GM21381 (cell line): ENCODE measurements around the gene GLB1L3.
A peak's percentile ranks its signal among the peaks of the same experiment; 100 is the strongest.
"Not testable (repeated sequence)": the region's sequence is repeated elsewhere in the genome, so short reads cannot be mapped to it uniquely, and the experiment has no call there.

ENCODE experiments used
- ATAC-seq: cut with Tn5 transposase; IDR thresholded peaks from one replicate; pipeline ENCODE4 v1.9.1; 2021; ENCODE audit warnings: mild to moderate bottlenecking, moderate library complexity; ENCODE audit not compliant: unreplicated experiment

The GLB1L3 gene

GRCh38 chr11:134272381-134273316 lies 3.5 kb upstream of the GLB1L3 start:
- no peak for ATAC-seq

DNA sequence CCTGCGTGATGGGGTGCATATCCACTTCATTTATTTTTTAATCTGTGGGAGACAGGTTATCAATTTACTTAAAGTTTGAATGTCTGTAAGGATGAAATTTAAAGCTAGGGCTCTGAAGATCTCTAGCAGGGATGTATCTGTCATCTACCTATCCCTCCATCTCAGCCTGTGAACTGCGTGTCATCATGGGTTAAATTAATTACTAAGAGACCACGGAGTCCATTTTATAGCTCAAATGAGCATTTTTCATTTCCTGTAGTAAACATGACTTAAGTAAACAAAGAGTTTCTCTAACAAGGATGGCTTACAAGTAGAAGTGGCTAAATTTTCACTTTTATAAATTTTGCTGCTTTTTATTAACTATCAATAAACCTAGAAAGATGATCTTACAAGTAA lies 2.9 kb upstream of the GLB1L3 start:
- ATAC-seq: no peak

DNA sequence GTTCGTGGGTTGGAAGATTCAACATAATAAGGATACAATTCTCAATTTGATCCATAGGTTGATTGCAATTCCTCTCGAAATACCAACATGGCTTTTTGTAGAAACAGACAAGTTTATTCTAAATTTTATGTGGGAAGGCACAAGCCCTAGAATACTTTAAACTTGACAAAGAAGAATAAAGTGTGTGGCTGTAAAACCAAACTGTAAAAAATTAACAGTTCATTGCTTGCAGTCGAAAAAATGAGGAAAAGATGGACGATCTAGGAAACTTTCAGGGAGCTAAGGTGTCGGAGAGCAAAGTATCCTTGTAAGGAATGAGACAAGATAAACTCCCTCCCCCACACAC lies 1.0 kb upstream of the GLB1L3 start:
- no peak for ATAC-seq

- peak; percentile 33 for ATAC-seq
Observed at GRCh38 chr11:134276396-134277182, 410 bp downstream of the GLB1L3 start.

DNA sequence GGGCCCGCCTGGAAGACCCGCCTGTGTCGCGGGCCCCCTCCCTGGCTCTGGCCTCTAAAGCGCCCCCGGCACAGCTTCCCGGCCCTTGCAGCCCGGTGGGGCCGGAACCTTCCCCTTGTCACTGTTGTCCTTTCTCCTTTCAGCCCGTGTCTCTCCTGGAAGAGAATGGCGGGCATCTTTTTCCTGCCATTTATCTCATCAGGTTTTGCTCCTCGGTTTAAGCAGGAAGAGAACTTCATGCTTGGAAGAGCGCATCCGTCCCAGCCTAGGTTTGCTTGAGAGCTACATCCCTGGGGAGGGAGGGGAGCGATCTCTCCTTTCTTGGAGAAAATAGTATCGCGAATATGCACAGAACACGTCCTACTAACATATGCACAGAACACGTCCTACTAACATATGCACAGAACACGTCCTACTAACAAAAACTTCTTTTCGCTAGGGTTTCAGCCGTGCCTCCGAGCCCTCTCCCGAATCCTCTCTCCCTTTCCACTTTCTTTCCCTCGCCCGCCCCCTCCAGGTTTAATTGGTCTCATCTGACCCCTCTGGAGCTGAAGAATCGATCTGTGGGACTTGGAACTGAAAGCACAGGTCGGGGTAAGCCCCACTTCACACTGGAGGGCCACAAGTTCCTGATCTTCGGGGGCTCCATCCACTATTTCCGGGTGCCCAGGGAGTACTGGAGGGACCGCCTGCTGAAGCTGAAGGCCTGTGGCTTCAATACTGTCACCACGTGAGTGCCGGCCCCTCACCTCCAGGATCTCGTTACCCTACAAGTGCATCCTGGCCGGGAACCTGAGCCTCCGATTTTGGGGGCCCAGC lies 1.2 kb downstream of the GLB1L3 start:
- ATAC-seq: no peak

DNA sequence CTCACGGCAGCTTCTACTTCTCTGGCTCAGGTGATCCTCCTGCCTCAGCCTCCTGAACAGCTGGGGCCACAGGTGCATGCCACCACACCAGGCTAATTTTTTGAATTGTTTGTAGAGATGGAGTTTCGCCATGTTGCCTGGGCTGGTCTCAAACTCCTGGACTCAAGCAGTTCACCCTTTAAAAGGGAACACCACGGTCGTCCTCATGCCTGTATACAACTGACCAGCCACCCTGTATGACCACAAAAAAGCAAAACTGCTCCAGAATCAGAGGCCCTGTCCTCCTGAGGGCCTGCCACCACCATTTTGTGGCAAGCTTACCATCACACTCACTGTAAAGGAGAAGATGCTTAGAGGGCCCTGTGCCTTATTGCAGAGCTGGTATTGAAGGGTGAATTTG lies 2.2 kb downstream of the GLB1L3 start:
- ATAC-seq: no peak

DNA sequence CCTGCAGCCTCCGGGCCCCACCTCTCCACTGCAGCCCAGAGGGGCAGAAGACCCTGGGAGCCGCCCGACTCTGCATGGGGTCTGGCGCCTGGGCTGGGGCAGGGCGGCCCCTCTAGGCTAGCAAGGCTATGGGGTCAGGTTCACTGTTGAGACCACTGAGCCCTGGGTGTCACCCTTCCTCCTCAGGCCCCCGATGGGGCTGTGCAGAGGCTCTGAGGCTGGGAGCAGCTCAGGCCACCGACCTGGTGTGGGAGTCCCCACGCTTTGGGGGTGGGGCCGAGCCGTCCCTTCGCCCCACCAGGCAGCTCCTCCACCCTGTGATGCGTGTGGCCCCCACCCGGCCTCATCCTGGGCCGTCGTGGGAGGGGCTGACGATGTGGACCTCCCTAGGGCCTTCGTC lies 5.5 kb downstream of the GLB1L3 start:
- ATAC-seq: not testable (repeated sequence)

DNA sequence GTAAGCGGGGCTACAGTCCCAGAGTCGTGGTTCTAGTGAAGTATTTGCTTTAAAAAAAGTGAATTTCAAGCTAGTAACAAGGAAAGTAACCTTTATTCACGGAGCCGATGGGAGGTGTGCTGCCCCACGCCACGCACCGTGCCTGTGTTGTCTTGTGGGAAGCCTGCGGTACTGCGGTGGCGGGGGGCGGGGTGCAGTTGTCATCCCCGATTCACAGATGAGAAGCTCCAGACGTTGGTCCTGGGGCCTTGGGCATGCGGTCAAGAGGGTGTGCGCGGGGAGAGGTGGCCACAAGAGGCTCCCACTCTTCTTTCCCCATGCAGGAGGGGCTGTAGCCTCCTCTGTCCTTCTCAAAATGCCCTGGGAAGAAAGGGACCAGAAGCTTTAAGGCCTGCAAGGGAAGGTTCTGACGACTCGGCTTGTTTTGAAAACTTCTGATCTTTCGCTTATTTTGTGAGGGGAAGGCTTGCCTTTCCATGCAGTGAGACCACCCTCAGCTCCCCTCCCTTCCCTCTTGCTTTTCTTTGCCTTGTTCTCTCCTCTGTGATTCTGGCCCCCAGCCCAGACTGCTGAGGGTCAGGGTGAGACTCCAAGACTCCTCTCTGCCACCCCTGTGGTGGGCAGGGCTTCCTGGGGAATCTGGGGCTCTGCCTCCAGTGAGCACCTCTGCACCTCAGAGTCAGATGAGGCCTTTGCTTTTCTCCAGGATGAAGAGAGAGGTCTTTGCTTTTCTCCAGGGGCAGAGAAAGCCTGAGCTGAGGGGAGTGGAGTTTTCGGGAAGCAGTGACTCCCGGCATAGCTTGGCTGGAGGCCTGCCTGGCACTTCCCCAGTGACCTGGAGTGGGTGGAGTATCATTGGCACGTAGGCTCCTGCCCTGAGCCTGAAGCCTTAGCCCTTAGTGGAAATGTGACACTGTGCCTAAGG lies 6.2 kb downstream of the GLB1L3 start:
- ATAC-seq: no peak

DNA sequence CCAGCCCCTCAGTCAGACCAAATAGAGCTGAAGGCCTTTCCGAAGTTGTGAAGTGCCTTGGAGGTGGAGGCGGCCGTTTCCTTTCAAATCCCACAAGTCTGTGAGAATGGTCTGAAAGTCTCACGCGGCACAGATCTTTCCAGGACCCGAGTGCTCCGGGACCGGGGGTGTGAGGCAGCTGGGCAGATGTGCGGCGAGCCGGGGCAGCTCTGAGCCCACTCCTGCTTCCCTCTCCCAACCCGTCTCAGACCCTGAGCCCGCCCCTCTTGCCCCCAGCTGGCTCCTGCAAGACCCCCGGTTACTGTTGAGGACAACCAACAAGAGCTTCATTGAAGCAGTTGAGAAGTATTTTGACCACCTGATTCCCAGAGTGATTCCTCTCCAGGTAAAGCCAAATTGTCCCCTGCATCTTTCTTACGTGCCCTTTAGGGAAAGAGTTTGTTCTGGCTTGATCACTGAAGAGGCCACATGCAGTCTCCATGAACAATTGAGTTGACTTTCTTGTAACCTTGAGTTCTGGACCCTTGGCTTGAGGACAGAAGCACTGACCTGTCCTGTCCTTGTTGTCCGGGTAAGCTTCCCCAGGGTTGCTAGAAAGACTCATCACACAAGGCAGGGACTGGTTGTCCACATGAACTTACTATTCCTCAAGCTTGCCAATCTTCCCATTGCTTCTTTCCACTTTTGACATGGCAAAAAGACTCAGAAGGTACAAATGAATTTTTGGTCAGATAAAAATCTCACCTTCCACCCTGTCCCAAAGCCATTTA lies 7.5 kb downstream of the GLB1L3 start:
- no peak for ATAC-seq

- not testable (repeated sequence) for ATAC-seq
Observed at GRCh38 chr11:134284349-134284748, 8.2 kb downstream of the GLB1L3 start.

DNA sequence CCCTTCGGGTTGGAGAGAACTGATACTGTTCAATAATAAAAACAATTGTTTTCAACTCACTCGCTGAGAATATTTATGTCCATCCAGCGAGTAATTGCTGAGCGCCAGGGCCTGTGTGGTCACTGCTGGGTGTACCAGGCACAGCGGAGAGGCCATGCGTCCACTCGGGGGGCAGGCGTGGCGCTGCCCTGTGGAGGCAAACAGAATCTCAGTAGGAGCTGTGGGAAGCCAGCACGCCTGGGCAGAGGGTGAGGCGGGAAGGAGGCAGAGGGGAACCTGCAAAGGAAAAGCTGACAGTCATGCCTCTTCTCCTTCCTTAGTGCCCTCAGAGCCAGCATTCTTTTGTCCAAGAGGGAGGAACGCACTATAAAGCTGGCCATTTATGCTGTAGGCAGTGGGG lies 11.4 kb downstream of the GLB1L3 start:
- ATAC-seq: no peak

DNA sequence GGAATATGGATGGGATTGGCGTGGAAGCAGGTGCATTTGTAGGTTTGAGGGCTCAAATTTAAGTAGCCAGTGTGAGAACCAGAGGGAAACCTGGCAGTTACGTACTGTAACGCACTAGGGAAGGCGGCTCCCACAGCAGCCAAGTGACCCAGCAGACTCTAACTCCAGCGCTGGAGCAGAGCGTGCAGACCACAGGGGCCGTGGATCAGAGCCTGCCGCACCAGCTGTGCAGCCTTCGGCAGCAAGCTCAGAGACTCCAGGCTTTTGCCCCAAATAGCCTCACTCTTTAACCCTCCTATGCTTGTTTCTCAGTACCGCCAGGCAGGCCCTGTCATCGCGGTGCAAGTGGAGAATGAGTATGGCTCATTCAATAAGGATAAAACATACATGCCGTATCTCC lies 12.3 kb downstream of the GLB1L3 start:
- ATAC-seq: no peak

DNA sequence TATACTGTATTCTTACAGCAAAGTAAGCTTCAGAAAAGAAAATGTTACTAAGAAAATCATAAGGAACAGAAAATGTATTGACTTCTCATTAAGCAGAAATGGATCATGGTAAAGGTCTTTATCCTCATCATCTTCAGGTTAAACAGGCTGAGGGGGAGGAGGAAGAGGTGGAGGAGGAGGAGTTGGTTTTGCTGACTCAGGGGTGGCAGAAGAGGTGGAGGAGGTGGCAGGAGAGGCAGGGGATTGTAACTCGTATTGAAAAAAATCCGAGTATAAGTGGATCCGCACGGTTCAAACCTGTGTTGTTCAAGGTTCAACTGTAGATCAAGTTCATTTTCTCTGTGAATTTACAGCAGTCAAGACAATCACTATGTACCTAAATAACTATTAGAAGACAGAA lies 13.0 kb downstream of the GLB1L3 start:
- ATAC-seq: no peak

DNA sequence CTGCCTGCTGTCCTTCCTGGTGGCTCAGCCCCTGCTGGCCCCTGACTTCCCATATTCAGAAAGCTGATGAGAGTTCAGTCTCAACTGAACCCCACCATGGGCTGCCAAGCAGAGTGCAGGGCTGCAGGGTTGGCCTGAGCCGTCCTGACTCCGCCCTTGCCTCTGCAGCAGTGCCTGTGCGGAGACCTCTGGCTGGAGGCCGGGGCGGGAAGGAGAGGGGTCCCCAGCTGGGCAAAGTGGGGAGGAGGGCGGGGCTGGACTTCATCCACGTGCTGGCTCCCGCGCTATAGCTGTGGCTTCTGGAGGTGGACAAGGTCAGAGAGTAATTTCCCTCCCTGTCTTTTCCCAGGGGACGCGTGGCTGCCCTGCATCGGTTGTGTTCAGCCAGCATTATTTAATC lies 13.6 kb downstream of the GLB1L3 start:
- no peak for ATAC-seq

DNA sequence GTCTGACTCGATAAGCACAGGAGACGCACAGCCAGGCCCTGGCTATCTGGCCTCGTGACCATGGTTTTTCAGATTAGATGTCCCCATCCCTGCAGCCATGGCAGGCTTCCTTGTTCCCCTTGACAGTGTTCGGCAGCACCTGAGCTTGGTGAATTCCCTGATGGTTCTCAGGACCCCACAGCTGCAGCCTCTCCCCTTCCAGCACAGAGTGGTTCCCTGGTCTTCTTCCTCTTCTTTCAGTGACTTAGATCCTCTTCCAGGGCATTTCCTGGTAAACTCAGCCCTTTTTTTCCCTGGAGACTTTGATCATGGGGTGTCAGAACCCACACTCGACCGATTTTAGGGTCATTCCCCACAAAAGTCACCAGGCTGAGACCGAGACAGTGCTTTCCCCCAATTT lies 14.5 kb downstream of the GLB1L3 start:
- ATAC-seq: no peak

DNA sequence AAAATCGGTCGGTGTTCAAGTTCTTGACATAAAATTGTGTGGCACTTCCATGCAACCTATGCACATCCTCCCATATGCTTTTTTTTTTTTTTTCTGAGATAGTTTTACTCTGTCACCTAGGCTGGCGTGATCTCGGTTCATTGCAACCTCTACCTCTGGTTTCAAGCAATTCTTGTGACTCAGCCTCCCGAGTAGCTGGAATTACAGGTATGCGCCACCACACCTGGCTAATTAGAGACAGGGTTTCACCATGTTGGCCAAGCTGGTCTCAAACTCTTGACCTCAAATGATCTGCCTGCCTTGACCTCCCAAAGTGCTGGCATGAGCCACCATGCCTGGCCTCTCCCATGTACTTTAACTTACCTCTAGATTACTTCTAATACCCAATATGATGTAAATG lies 15.0 kb downstream of the GLB1L3 start:
- no peak for ATAC-seq

DNA sequence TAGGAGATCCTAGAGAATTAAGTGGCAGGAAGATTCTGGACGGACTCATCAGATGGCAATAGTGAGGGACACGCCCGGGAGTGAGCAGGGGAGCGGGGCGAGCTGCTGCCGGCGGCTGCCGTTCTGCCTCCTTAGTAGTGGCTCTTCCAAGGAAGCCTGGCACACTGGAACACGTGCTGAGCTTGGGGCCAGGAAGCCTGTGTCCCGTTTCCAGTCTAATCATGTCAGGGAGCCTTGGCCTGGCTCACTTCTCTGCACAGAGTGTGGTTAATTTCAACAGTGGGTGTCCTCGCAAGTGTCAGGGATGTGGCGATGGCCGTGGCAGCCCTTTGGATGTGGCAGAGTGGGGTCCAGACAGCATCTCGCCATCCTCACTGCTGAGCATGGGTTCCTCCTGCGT lies 16.5 kb downstream of the GLB1L3 start:
- no peak for ATAC-seq

DNA sequence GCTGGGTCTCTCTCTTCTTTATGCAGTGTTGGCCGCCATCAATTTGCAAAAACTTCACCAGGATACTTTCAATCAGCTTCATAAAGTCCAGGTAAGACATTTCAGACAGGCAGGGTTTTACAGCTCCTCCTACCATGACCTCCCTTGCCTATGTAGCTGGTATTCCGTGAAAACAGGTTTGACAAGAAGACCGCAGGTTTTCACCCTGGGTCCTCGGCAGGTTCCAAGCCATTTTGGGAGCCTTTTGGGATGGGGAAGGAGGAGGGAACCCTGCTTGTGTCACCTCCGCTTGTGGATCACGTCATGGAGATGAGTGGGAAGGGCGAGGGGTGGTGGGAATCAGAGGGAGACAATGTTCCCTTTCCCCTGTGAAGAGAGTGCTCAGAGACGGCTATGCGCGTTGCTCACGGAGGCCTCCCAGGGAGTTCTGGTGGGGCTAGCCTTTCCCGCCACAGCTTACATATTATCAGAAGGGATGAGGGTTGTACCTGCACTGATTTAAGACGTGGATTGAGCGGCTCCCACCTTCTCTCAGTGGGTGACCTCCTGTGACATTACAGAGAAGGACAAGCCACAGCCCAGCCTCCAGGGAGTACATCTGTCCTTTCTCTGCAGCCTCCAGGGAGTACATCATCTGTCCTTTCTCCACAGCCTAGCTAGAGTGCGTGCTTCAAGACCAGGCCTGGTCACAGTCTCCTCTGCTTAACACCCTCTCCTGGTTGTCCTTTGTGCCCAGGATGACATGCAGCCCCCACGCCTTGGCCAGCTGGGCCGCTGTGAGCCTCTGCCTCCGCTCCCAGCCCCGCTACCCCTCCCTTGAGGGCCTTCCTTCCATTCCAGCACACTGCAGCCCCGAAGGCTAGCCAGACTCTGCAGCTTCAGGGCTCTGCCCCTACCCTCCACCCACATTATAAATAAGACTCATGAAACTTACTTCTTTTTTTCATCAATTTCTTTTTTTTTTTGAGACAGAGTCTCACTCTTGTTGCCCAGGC lies 17.2 kb downstream of the GLB1L3 start:
- ATAC-seq: no peak
